ENCODE measurements around the gene SURF4.

DNA sequence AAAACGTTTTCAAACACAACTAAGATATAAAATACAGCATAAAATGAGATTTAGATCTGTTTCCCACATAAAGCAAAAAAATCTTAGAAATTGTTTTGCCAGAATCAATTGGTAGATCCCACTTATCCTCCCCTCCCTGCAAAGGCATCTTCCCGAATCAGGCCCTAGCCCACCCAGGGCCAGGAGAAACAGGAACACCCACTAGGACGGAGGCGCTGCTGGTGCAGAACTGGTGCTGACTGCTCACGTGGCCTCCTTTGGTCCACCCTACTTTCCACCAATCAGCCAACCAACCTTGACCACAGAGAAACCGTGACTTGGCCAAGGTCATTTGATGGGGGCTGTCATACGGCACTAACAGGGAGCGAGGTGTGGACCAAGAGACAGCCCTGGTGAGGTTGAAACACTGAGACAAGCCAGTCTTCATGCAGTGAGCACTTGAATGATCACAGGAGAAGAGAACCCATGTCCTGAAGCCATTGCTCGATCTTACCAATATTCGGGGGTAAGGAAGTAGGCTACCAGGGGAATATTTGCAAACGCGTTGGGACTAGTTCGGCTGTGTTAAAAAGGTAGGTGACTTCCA lies 14.3 kb downstream of the SURF4 start:
- TF ChIP-seq, protein P1, sequence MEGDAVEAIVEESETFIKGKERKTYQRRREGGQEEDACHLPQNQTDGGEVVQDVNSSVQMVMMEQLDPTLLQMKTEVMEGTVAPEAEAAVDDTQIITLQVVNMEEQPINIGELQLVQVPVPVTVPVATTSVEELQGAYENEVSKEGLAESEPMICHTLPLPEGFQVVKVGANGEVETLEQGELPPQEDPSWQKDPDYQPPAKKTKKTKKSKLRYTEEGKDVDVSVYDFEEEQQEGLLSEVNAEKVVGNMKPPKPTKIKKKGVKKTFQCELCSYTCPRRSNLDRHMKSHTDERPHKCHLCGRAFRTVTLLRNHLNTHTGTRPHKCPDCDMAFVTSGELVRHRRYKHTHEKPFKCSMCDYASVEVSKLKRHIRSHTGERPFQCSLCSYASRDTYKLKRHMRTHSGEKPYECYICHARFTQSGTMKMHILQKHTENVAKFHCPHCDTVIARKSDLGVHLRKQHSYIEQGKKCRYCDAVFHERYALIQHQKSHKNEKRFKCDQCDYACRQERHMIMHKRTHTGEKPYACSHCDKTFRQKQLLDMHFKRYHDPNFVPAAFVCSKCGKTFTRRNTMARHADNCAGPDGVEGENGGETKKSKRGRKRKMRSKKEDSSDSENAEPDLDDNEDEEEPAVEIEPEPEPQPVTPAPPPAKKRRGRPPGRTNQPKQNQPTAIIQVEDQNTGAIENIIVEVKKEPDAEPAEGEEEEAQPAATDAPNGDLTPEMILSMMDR (IDR thresholded peaks at IDR 0.05) = no peak
- TF ChIP-seq POLR2AphosphoS5 (IDR thresholded peaks at IDR 0.05) (no peak), POLR2A (IDR thresholded peaks at IDR 0.05) (no peak), EP300 (IDR thresholded peaks at IDR 0.05) (no peak)
